Measurements from ENCODE around the gene CEMIP. TPM values are rescaled to one million over a fixed set of nuclear protein-coding genes. Genes with fewer than 3 reads are reported as not detected.

The CEMIP gene
- polyA plus RNA-seq, 2 of the 4 experiments (the other 2 are of a cell fraction), result 0.54 to 0.84 TPM

GRCh38 chr15:80815106-80815505 lies 35.9 kb downstream of the CEMIP start:
- no peak for ATAC-seq
- no peaks in the 10 kb centered on the region for H3K9me3 ChIP-seq
- no peak for DNase-seq (ENCODE audit: low read depth in 1 of 2, low spot score in 1 of 2)
- H3K4me2 ChIP-seq, result no peak overlapping the region
- no peaks in the 10 kb centered on the region for H3K4me1 ChIP-seq
- no peak for FAIRE-seq
- CTCF ChIA-PET, result no interaction called here
- H3K27ac ChIP-seq, result no peak overlapping the region
- H3K4me3 ChIP-seq, result no peak overlapping the region
- WGBS (ENCODE audit: missing lambda C conversion rate), result 62% methylated on average over 4 of the region's 4 CpGs
- TF ChIP-seq HEYL (CRISPR knock-in tag; IDR thresholded peaks at IDR 0.05) (no peak), POLR2A (IDR thresholded peaks at IDR 0.05; ENCODE audit: low read length) (no peak), HOXB13 (CRISPR knock-in tag; IDR thresholded peaks at IDR 0.05; ENCODE audit: low read depth) (no peak), MYC (IDR thresholded peaks at IDR 0.05; ENCODE audit: borderline replicate concordance, low read length) (no peak), NFE2L2 (conservative IDR thresholded peaks at IDR 0.05; ENCODE audit: low read length) (no peak), CBX8 (IDR thresholded peaks at IDR 0.05) (no peak), PHF8 (IDR thresholded peaks at IDR 0.05; ENCODE audit: borderline replicate concordance, low read depth) (no peak), ZC3H11A (IDR thresholded peaks at IDR 0.05) (no peak), FOSB (CRISPR knock-in tag; IDR thresholded peaks at IDR 0.05) (no peak), JUNB (IDR thresholded peaks at IDR 0.05) (no peak), ZSCAN20 (CRISPR knock-in tag; IDR thresholded peaks at IDR 0.05) (no peak), HOXB5 (CRISPR knock-in tag; IDR thresholded peaks at IDR 0.05) (no peak), FOSL2 (IDR thresholded peaks at IDR 0.05) (no peak), FOSL2 (CRISPR knock-in tag; IDR thresholded peaks at IDR 0.05) (no peak)
- TF ChIP-seq, protein P1, sequence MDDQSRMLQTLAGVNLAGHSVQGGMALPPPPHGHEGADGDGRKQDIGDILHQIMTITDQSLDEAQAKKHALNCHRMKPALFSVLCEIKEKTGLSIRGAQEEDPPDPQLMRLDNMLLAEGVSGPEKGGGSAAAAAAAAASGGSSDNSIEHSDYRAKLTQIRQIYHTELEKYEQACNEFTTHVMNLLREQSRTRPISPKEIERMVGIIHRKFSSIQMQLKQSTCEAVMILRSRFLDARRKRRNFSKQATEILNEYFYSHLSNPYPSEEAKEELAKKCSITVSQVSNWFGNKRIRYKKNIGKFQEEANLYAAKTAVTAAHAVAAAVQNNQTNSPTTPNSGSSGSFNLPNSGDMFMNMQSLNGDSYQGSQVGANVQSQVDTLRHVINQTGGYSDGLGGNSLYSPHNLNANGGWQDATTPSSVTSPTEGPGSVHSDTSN (IDR thresholded peaks at IDR 0.05), result no peak
- TF ChIP-seq, protein P2, sequence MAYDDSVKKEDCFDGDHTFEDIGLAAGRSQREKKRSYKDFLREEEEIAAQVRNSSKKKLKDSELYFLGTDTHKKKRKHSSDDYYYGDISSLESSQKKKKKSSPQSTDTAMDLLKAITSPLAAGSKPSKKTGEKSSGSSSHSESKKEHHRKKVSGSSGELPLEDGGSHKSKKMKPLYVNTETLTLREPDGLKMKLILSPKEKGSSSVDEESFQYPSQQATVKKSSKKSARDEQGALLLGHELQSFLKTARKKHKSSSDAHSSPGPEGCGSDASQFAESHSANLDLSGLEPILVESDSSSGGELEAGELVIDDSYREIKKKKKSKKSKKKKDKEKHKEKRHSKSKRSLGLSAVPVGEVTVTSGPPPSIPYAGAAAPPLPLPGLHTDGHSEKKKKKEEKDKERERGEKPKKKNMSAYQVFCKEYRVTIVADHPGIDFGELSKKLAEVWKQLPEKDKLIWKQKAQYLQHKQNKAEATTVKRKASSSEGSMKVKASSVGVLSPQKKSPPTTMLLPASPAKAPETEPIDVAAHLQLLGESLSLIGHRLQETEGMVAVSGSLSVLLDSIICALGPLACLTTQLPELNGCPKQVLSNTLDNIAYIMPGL (CRISPR knock-in tag; IDR thresholded peaks at IDR 0.05; ENCODE audit: borderline replicate concordance), result no peak
- TF ChIP-seq, protein P3, sequence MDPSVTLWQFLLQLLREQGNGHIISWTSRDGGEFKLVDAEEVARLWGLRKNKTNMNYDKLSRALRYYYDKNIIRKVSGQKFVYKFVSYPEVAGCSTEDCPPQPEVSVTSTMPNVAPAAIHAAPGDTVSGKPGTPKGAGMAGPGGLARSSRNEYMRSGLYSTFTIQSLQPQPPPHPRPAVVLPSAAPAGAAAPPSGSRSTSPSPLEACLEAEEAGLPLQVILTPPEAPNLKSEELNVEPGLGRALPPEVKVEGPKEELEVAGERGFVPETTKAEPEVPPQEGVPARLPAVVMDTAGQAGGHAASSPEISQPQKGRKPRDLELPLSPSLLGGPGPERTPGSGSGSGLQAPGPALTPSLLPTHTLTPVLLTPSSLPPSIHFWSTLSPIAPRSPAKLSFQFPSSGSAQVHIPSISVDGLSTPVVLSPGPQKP (IDR thresholded peaks at IDR 0.05; ENCODE audit: low read depth, low read length), result no peak
- POLR2A ChIA-PET, result no interaction called here

DNA sequence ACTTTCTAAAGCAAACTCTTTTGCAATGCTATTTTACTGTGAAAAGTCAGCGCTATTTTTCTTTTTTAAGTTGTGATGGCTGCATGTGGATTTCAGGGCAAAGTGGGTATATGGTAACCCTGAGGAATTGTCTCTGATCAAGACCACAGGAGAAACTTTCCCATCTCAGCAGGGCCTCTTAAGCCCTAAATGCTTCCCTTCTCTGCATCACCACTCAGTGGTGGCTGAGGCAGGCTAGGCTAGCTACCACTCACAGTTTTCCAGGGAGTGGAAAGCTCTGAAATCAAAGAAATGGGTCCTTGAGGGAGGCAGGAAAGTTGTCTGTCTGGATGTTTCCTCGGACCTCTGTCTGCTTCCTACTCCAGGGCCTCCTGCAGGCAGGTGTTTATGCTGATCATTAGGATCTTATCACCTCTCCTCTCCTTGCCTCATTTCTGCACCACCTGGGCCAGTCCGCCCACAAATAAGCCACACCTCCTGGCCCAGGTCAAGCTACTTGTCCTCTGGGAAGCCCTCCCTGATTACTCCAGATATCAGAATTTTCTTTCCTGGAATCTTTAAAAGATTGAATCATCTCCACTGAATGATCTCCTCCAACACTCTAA lies 37.0 kb downstream of the CEMIP start:
- H3K4me2 ChIP-seq, result no peak overlapping the region
- no peak for ATAC-seq
- DNase-seq (ENCODE audit: low read depth in 1 of 2, low spot score in 1 of 2), result no peak
- TF ChIP-seq NFE2L2 (conservative IDR thresholded peaks at IDR 0.05; ENCODE audit: low read length) (no peak), HOXB5 (CRISPR knock-in tag; IDR thresholded peaks at IDR 0.05) (no peak), E2F6 (IDR thresholded peaks at IDR 0.05; ENCODE audit: borderline replicate concordance, low read depth) (no peak), NR3C1 (IDR thresholded peaks at IDR 0.05) (no peak)
- no peak for FAIRE-seq
- ChIA-PET POLR2A (no interaction called here), CTCF (interaction anchor here (1.6 to 2.0 kb wide), 2 partner anchors 21 to 154 kb away, joined by 4 to 7 read pairs; no protein-coding TSS in a partner anchor)
- no peaks in the 10 kb centered on the region for H3K4me1 ChIP-seq
- no peak overlapping the region for H3K4me3 ChIP-seq
- no peaks in the 10 kb centered on the region for H3K9me3 ChIP-seq
- no peak overlapping the region for H3K27ac ChIP-seq
- 57% methylated on average over 3 of the region's 3 CpGs for WGBS (ENCODE audit: missing lambda C conversion rate)

GRCh38 chr15:80816936-80817335 lies 37.8 kb downstream of the CEMIP start:
- no peak overlapping the region for H3K4me2 ChIP-seq
- H3K4me1 ChIP-seq, result no peaks in the 10 kb centered on the region
- H3K27ac ChIP-seq, result no peak overlapping the region
- 71% methylated on average over 4 of the region's 4 CpGs for WGBS (ENCODE audit: missing lambda C conversion rate)
- H3K4me3 ChIP-seq, result no peak overlapping the region
- TF ChIP-seq FOSL2 (IDR thresholded peaks at IDR 0.05) (no peak), FOSL2 (CRISPR knock-in tag; IDR thresholded peaks at IDR 0.05) (no peak), HOXB5 (CRISPR knock-in tag; IDR thresholded peaks at IDR 0.05) (no peak), MAFK (IDR thresholded peaks at IDR 0.05; ENCODE audit: partially characterized antibody) (no peak), POLR2A (IDR thresholded peaks at IDR 0.05; ENCODE audit: low read length) (no peak), RARB (CRISPR knock-in tag; IDR thresholded peaks at IDR 0.05) (no peak), NR3C1 (IDR thresholded peaks at IDR 0.05) (no peak), RCOR1 (IDR thresholded peaks at IDR 0.05; ENCODE audit: low read depth, low read length) (no peak), NFE2L2 (conservative IDR thresholded peaks at IDR 0.05; ENCODE audit: low read length) (no peak), JUN (IDR thresholded peaks at IDR 0.05) (no peak), HOXA7 (CRISPR knock-in tag; IDR thresholded peaks at IDR 0.05) (no peak), CBX8 (IDR thresholded peaks at IDR 0.05) (no peak)
- TF ChIP-seq, protein P2 (CRISPR knock-in tag; IDR thresholded peaks at IDR 0.05; ENCODE audit: borderline replicate concordance), result no peak
- FAIRE-seq (no peak), DNase-seq (ENCODE audit: low read depth in 1 of 2, low spot score in 1 of 2) (no peak), ATAC-seq (no peak)
- CTCF ChIA-PET, result interaction anchor here (1.6 to 2.0 kb wide), 3 partner anchors 14 to 153 kb away, joined by 4 to 7 read pairs (median 5); no protein-coding TSS in a partner anchor
- H3K9me3 ChIP-seq, result no peaks in the 10 kb centered on the region
- POLR2A ChIA-PET, result no interaction called here
